Kidney (tissue), 14 donors: ENCODE results near the gene LRRC1. TPM values are rescaled to one million over a fixed set of nuclear protein-coding genes. Genes with fewer than 3 reads are reported as not detected.

Experiments used
- DNase-seq, 5 donors: peaks; one replicate each; pipeline ENCODE4 v3.0.0-alpha.2; 2013 to 2020
- FAIRE-seq: peaks from 2 replicates; lab custom pipeline; 2012; peaks lifted over from hg19 to GRCh38; lab: Jason Lieb, UNC
- H3K27ac ChIP-seq, 2 donors: one replicate each; pipeline ENCODE4 v1.7.0; 2013; ENCODE audit warnings: low read depth in 2 of 2, low read length in 2 of 2, inconsistent platforms in 1 of 2
- H3K27me3 ChIP-seq: one replicate; pipeline ENCODE4 v1.7.1; 2013; ENCODE audit warnings: low read length, inconsistent platforms; ENCODE audit not compliant: control insufficient read depth, insufficient read depth
- H3K36me3 ChIP-seq, 3 donors: one replicate each; pipeline versions ENCODE4 v1.7.0 to v1.7.1; 2013; ENCODE audit warnings: low read length in 3 of 3, control low read depth in 1 of 3, inconsistent platforms in 1 of 3; ENCODE audit not compliant: insufficient read depth in 3 of 3, control insufficient read depth in 2 of 3
- H3K4me1 ChIP-seq, 3 donors: one replicate each; pipeline versions ENCODE4 v1.7.0 to v1.7.1; 2013; ENCODE audit warnings: low read length in 3 of 3, inconsistent platforms in 1 of 3, low read depth in 1 of 3; ENCODE audit not compliant: control insufficient read depth in 2 of 3, insufficient read depth in 2 of 3
- H3K4me3 ChIP-seq, 3 donors: one replicate each; pipeline versions ENCODE4 v1.7.0 to v1.8.1; 2013; ENCODE audit warnings: low read length in 3 of 3, control low read depth in 1 of 3, inconsistent platforms in 1 of 3
- H3K9ac ChIP-seq, 3 donors: one replicate each; pipeline versions ENCODE4 v1.7.0 to v1.7.1; 2013; ENCODE audit warnings: low read length in 3 of 3, control low read depth in 1 of 3, inconsistent platforms in 1 of 3
- H3K9me3 ChIP-seq, 3 donors: one replicate each; pipeline versions ENCODE4 v1.7.0 to v1.7.1; 2013; ENCODE audit warnings: low read length in 3 of 3, control low read depth in 1 of 3, inconsistent platforms in 1 of 3; ENCODE audit not compliant: control insufficient read depth in 2 of 3, insufficient read depth in 1 of 3
- intact Hi-C: fragments of 100-400 bp; cut with DNase I; formaldehyde crosslinking; loops from one replicate; pipeline ENCODE4 v1.11.1; 2022
- polyA plus RNA-seq: library from polyadenylated mRNA; stranded (reverse); fragments of 350-450 nt; fragmentation: Illumina TruSeq; extraction: RNeasy Lipid Tissue Mini Kit (QIAGEN cat#74804); gene quantifications from one replicate; pipeline ENCODE4 v1.2.3, GENCODE V29; 2014; ENCODE audit warnings: low read depth, low replicate concordance; ENCODE audit not compliant: insufficient read depth
- total RNA-seq: library from RNA; stranded (reverse); fragmentation: NEBNext Ultra II Directional; extraction: Animal tissue kit (Norgen Biotek cat#: 25700); gene quantifications from one replicate; pipeline ENCODE4 v1.2.1, GENCODE V29; 2021
- TF ChIP-seq, protein P1 (sequence below): IDR thresholded peaks from 3 replicates; pipeline ENCODE4 v1.5.1; 2012; ENCODE audit warnings: mild to moderate bottlenecking, moderate library complexity, borderline replicate concordance; ENCODE audit not compliant: insufficient read depth; ENCODE audit errors: extremely low read depth
- donor health status: control.
- donor health status: control.
- donor health status: control.
- donor health status: control.
- donor health status: control.
- donor health status: DM: yes; HTN: yes; CAD: no.
- donor health status: Normal renal cell carcinoma (clear cell type).

LRRC1 gene
- total and polyA plus RNA-seq, 2 donors from 2014 or later, result 7.8 to 12.6 TPM

DNA sequence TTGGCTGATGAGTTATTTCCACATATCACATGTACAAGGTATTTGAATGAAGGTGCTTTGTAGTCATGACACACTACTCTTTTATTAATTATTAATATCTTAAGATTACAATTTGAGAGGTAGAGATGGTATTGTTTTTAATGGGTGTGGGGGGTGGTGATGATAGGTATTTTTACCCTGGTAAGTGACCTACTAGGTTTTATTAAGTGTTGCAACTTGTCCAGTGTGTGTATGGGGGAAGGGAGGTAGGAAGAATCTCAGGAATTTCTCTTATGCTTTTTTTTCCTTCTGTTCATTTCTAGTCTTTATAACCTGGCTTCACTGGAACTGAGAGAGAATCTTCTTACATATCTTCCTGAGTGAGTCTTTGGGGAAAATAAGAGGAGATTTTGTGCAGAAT is 101.4 kb downstream of the LRRC1 start:
- peak in 2 of 5 donors; percentile 38 to 69 for DNase-seq
- H3K27ac ChIP-seq, result no peak overlapping the region

DNA sequence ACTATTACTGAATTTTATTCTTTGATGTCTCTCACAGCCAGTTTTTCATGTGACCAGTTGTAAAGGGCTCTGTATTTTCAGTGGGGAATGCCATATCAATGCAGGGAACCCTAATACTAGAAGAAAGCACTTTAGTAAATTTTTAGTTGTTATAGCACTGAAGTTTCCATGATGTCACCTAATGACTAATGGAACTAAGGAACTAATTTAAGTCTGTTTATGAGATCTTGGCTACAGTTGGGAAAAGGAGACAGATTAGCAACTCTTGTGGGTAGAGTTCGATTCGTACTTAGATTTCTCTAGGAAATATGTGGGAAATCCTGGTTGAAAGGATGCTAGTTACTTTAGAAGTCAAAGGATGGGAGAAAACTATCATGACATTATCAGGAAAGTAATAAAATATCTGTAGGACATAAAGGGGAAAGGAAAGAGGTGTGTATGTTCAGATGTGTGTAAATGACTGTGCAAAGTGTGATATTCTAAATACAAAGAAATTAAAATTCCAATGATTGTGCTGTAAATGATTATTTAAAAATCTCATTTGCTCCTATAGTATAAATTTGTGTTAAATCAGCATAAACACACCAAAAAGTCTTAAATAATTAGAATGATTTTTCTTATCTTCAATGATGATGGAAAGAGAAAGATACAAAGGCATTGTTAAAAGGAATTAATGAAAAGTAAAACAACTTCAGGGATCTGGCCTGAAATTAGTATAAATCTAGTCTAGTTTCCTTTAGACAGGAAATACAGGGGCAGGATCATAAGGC is 103.4 kb downstream of the LRRC1 start:
- FAIRE-seq (no peak), DNase-seq (no peak)
- intact Hi-C loops, result no loop called here
- Histone ChIP-seq H3K27me3 (no peaks in the 10 kb centered on the region), H3K36me3 (peaks cover 0 to 2% (median 0%) of the 10 kb centered on the region in 3 donors), H3K4me1 (peaks cover 0 to 4% (median 4%) of the 10 kb centered on the region in 3 donors), H3K9me3 (no peaks in the 10 kb centered on the region), H3K27ac (no peak overlapping the region), H3K4me3 (no peak overlapping the region), H3K9ac (no peak overlapping the region)
- TF ChIP-seq, protein P1, sequence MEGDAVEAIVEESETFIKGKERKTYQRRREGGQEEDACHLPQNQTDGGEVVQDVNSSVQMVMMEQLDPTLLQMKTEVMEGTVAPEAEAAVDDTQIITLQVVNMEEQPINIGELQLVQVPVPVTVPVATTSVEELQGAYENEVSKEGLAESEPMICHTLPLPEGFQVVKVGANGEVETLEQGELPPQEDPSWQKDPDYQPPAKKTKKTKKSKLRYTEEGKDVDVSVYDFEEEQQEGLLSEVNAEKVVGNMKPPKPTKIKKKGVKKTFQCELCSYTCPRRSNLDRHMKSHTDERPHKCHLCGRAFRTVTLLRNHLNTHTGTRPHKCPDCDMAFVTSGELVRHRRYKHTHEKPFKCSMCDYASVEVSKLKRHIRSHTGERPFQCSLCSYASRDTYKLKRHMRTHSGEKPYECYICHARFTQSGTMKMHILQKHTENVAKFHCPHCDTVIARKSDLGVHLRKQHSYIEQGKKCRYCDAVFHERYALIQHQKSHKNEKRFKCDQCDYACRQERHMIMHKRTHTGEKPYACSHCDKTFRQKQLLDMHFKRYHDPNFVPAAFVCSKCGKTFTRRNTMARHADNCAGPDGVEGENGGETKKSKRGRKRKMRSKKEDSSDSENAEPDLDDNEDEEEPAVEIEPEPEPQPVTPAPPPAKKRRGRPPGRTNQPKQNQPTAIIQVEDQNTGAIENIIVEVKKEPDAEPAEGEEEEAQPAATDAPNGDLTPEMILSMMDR, result no peak

More for the DNA sequence above, 101.4 kb downstream of the LRRC1 start:
- H3K27me3 ChIP-seq, result no peaks in the 10 kb centered on the region
- TF ChIP-seq, protein P1, result no peak
- no peak for FAIRE-seq
- no peaks in the 10 kb centered on the region for H3K9me3 ChIP-seq
- peaks cover 0 to 4% (median 4%) of the 10 kb centered on the region in 3 donors for H3K4me1 ChIP-seq
- peaks cover 0 to 2% (median 0%) of the 10 kb centered on the region in 3 donors for H3K36me3 ChIP-seq
- H3K4me3 ChIP-seq, result no peak overlapping the region
- intact Hi-C loops, result no loop called here
- H3K9ac ChIP-seq, result no peak overlapping the region

DNA sequence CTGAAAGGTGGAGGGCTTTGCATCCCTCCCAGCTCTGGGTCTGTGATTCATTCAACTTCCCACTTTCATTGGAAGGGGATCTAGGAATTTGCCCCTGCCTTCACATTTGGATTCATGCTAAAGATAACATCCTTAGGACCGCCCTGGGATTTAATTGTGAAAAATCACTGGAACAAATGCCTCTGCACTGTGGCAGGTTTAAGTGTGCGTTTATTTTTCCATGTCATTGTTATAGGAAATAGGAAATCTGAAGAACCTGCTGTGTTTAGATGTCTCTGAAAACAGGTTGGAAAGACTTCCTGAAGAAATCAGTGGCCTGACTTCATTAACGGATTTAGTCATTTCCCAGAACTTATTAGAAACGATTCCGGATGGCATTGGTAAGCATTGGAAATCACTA is 104.7 kb downstream of the LRRC1 start:
- FAIRE-seq, result no peak
- Histone ChIP-seq H3K4me3 (no peak overlapping the region), H3K9ac (no peak overlapping the region), H3K9me3 (no peaks in the 10 kb centered on the region), H3K36me3 (peaks cover 0 to 2% (median 0%) of the 10 kb centered on the region in 3 donors), H3K27me3 (no peaks in the 10 kb centered on the region), H3K27ac (no peak overlapping the region), H3K4me1 (peaks cover 0 to 4% (median 2%) of the 10 kb centered on the region in 3 donors)
- intact Hi-C loops, result no loop called here
- TF ChIP-seq, protein P1, result no peak
- DNase-seq, result peak in 1 of 5 donors; percentile 18
